K562 (cell line): Measurements from ENCODE around the gene CDC20. TPM values are rescaled to one million over a fixed set of nuclear protein-coding genes. Genes with fewer than 3 reads are reported as not detected.

Experiments
- CREB1 ChIP-seq, 2 experiments: sonication (generic) in 1 of 2; formaldehyde crosslinking in 1 of 2; IDR thresholded peaks; 2 replicates each; pipeline versions ENCODE4 v1.6.1 to v1.8.0; 2012 to 2022; ENCODE audit warnings: inconsistent platforms in 1 of 2, mild to moderate bottlenecking in 1 of 2, missing genetic modification reagents in 1 of 2, moderate library complexity in 1 of 2
- EHMT2 ChIP-seq: fragments of 450-650 bp; IDR thresholded peaks from 2 replicates; pipeline ENCODE4 v1.6.1; 2018; ENCODE audit warnings: antibody characterized with exemption
- HLTF ChIP-seq: fragments of 450-650 bp; IDR thresholded peaks from 2 replicates; pipeline ENCODE4 v1.6.1; 2016
- MCM5 ChIP-seq: fragments of 450-650 bp; IDR thresholded peaks from 2 replicates; pipeline ENCODE4 v1.6.1; 2016; ENCODE audit warnings: low read depth
- NFRKB ChIP-seq: fragments of 450-650 bp; IDR thresholded peaks from 2 replicates; pipeline ENCODE4 v1.6.1; 2016; ENCODE audit warnings: low read depth
- NR2C2 ChIP-seq, 2 experiments: fragments of 200-800 bp in 1 of 2; sonication (Bioruptor generic) in 1 of 2; sonication (generic) in 1 of 2; formaldehyde crosslinking in 1 of 2; IDR thresholded peaks; 2 replicates each; pipeline versions ENCODE4 v1.6.1 to v1.8.0; 2016 to 2022; ENCODE audit warnings: mild to moderate bottlenecking in 1 of 2, missing compliant biosample characterization in 1 of 2, missing genetic modification characterization in 1 of 2, missing genetic modification reagents in 1 of 2
- PCBP2 ChIP-seq: fragments of 200-400 bp; formaldehyde crosslinking; IDR thresholded peaks from 2 replicates; pipeline ENCODE4 v1.6.1; 2018; ENCODE audit warnings: low read length, low read depth, mild to moderate bottlenecking, moderate library complexity; ENCODE audit not compliant: poor library complexity, severe bottlenecking
- PHB ChIP-seq: fragments of 250-450 bp; sonication (Bioruptor Pico); IDR thresholded peaks from 2 replicates; pipeline ENCODE4 v1.5.0; 2021
- POLR2A ChIP-seq: fragments of 450-650 bp; conservative IDR thresholded peaks from 2 replicates; pipeline ENCODE4 v1.6.1; 2016
- POLR2B ChIP-seq: fragments of 450-650 bp; IDR thresholded peaks from 2 replicates; pipeline ENCODE4 v1.6.1; 2018; ENCODE audit warnings: low read depth; ENCODE audit not compliant: partially characterized antibody
- PTRF ChIP-seq: fragments of 450-650 bp; IDR thresholded peaks from 2 replicates; pipeline ENCODE4 v1.6.1; 2016; ENCODE audit warnings: mild to moderate bottlenecking, missing genetic modification characterization, missing compliant biosample characterization
- TRIM24 ChIP-seq, 2 experiments: fragments of 450-650 bp; IDR thresholded peaks; 2 replicates each; pipeline ENCODE4 v1.6.1; 2016
- ZNF408 ChIP-seq: fragments of 250-450 bp; sonication (Bioruptor Pico); IDR thresholded peaks from 2 replicates; pipeline ENCODE4 v1.4.0; 2020; ENCODE audit warnings: low read depth, mild to moderate bottlenecking, moderate library complexity
- polyA plus RNA-seq, 8 experiments: library from polyadenylated mRNA; depleted of rRNA in 4 of 8; stranded (reverse) in 5 of 8; unstranded in 3 of 8; fragments of >200 nt; fragmentation: Nextera tagmentation in 2 of 8; fragmentation: Illumina TruSeq in 1 of 8; extraction: Ambion mirVana in 2 of 8; extraction: Trizol in 1 of 8; gene quantifications; 2 replicates each; pipeline versions ENCODE4 v1.2.1 to v1.2.3, GENCODE V29; 2011 to 2014; ENCODE audit warnings: inconsistent platforms in 1 of 8, missing spikeins in 1 of 8
- total RNA-seq, 7 experiments: library from RNA; depleted of rRNA in 6 of 7; stranded (reverse); fragments of >200 nt in 6 of 7; fragmentation: Illumina TruSeq in 2 of 7; extraction: Trizol in 2 of 7; gene quantifications; 2 replicates each; pipeline versions ENCODE4 v1.2.1 to v1.2.3, GENCODE V29; 2011 to 2021; ENCODE audit warnings: low replicate concordance in 1 of 7
- TF ChIP-seq, protein P1 (sequence below): fragments of 250-450 bp; sonication (Bioruptor Pico); IDR thresholded peaks from 2 replicates; pipeline ENCODE4 v1.5.0; 2021
- TF ChIP-seq, protein P2 (sequence below): fragments of 450-650 bp; formaldehyde crosslinking; IDR thresholded peaks from 2 replicates; pipeline ENCODE4 v1.4.0; 2022; ENCODE audit warnings: missing genetic modification characterization
- TF ChIP-seq, protein P3 (sequence below): sonication (generic); formaldehyde crosslinking; IDR thresholded peaks from 2 replicates; pipeline ENCODE4 v1.9.0; 2022; ENCODE audit warnings: mild to moderate bottlenecking, missing genetic modification reagents
- TF ChIP-seq, protein P4 (sequence below): fragments of 250-450 bp; sonication (Bioruptor Pico); IDR thresholded peaks from 2 replicates; pipeline ENCODE4 v1.5.0; 2020; ENCODE audit warnings: mild to moderate bottlenecking
- TF ChIP-seq, protein P5 (sequence below): IDR thresholded peaks from 3 replicates; pipeline ENCODE4 v1.6.1; 2011; ENCODE audit warnings: borderline replicate concordance, mild to moderate bottlenecking; ENCODE audit not compliant: insufficient read length, insufficient read depth

CDC20 gene
- total and polyA plus RNA-seq, 9 of the 15 experiments (the other 6 are each of a cell fraction or from before 2014, with no cell fraction given): 45.2 to 224 (median 121) TPM

DNA sequence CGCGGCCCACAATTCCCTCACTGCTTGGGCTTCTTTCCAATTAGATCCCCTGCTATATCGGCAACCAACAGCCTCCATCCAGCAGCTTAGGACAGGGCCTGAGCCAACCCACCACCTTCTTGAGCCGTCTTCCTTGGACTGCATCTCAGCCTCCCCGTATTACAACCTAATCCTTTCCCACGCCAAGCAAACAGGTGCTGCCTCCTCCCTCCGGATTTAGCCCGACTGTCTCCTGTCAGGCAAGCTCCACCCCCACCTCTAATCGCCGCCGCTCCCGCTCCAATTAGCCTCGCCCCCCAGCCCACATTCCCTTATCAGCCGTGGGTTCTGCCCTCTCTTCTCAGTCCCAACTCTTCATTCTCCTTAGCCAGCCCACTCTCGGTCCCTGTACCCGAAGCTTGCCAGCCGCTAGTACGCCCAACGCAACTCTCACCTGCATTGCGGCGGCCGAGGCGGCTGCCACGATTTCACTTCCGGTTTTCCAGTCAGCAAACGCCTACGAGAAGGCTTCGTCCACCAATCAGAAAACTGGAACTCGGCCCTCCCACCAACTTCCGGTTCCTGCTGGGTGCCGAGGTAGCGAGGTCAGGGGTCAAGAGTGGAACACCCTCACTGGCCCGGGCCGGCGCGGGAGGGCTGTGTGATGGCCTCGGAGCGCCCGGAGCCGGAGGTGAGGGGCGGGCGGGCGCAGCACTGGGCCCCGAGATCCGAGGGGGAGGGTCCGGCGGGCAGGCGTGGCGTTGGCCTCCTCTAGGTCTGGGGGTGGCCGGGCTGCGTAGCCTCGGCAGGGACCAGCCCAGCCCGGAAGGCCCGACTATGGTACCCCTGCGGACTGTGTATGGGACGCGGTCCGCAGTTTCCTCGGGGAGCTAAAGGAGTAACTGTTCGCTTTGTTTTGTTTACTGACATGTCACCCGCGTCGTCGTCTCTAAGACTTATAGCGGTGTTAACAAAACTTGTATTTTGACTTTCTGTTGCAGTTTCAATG, 30.8 kb downstream of the CDC20 start, which contains the start of the genes MED8 and SZT2 (continued):
- TF ChIP-seq, protein P1, sequence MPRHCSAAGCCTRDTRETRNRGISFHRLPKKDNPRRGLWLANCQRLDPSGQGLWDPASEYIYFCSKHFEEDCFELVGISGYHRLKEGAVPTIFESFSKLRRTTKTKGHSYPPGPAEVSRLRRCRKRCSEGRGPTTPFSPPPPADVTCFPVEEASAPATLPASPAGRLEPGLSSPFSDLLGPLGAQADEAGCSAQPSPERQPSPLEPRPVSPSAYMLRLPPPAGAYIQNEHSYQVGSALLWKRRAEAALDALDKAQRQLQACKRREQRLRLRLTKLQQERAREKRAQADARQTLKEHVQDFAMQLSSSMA (CRISPR knock-in tag): peak; percentile 74; the same call in 1 of the 2 replicates
- TF ChIP-seq POLR2B (peak; percentile 99), MCM5 (no peak), TRIM24 (IDR thresholded peaks at IDR 0.05) (peak in 1 of 2 experiments; percentile 32; a peak in 1 of 4 replicates), EHMT2 (peak; percentile 66; the same call in 1 of the 2 replicates), NR2C2 (CRISPR knock-in tag; IDR thresholded peaks at IDR 0.05) (peak; percentile 97), NR2C2 (tag; IDR thresholded peaks at IDR 0.05) (peak; percentile 100), NFRKB (peak; percentile 85), HLTF (peak; percentile 86), PHB (no peak), PTRF (tag) (no peak), PCBP2 (no peak), CREB1 (IDR thresholded peaks at IDR 0.05) (peak; percentile 71), CREB1 (CRISPR knock-in tag; IDR thresholded peaks at IDR 0.05) (peak; percentile 71; the same call in 1 of the 2 replicates), ZNF408 (CRISPR knock-in tag) (no peak), POLR2A (peak; percentile 99)
- TF ChIP-seq, protein P2, sequence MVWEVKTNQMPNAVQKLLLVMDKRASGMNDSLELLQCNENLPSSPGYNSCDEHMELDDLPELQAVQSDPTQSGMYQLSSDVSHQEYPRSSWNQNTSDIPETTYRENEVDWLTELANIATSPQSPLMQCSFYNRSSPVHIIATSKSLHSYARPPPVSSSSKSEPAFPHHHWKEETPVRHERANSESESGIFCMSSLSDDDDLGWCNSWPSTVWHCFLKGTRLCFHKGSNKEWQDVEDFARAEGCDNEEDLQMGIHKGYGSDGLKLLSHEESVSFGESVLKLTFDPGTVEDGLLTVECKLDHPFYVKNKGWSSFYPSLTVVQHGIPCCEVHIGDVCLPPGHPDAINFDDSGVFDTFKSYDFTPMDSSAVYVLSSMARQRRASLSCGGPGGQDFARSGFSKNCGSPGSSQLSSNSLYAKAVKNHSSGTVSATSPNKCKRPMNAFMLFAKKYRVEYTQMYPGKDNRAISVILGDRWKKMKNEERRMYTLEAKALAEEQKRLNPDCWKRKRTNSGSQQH (CRISPR knock-in tag): peak; percentile 79; the same call in 1 of the 2 replicates
- TF ChIP-seq, protein P3, sequence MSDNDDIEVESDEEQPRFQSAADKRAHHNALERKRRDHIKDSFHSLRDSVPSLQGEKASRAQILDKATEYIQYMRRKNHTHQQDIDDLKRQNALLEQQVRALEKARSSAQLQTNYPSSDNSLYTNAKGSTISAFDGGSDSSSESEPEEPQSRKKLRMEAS (CRISPR knock-in tag): peak; percentile 44; the same call in 1 of the 2 replicates
- TF ChIP-seq, protein P4, sequence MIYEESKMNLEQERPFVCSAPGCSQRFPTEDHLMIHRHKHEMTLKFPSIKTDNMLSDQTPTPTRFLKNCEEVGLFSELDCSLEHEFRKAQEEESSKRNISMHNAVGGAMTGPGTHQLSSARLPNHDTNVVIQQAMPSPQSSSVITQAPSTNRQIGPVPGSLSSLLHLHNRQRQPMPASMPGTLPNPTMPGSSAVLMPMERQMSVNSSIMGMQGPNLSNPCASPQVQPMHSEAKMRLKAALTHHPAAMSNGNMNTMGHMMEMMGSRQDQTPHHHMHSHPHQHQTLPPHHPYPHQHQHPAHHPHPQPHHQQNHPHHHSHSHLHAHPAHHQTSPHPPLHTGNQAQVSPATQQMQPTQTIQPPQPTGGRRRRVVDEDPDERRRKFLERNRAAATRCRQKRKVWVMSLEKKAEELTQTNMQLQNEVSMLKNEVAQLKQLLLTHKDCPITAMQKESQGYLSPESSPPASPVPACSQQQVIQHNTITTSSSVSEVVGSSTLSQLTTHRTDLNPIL: no peak
- TF ChIP-seq, protein P5, sequence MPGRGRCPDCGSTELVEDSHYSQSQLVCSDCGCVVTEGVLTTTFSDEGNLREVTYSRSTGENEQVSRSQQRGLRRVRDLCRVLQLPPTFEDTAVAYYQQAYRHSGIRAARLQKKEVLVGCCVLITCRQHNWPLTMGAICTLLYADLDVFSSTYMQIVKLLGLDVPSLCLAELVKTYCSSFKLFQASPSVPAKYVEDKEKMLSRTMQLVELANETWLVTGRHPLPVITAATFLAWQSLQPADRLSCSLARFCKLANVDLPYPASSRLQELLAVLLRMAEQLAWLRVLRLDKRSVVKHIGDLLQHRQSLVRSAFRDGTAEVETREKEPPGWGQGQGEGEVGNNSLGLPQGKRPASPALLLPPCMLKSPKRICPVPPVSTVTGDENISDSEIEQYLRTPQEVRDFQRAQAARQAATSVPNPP: no peak
